Heart left ventricle (tissue), 13 donors: ENCODE data around the gene PARD3B.

Source experiments
- CTCF ChIP-seq, 12 donors: fragments of 200-600 bp; sonication (generic) in 4 of 12; IDR thresholded peaks; one replicate each; pipeline versions ENCODE4 v1.5.0 to v1.8.0; 2018 to 2022; ENCODE audit warnings: antibody characterized with exemption in 12 of 12, mild to moderate bottlenecking in 5 of 12
- POLR2A ChIP-seq, 2 donors: fragments of 450-650 bp; IDR thresholded peaks; one replicate each; pipeline ENCODE4 v1.6.1; 2017; ENCODE audit warnings: antibody characterized with exemption in 2 of 2, mild to moderate bottlenecking in 2 of 2, moderate library complexity in 2 of 2
- donor health status: ischemic (EF 13 %, LVEDD 7.1; RV severe dilation, severe dysfunction).
- donor health status: DM: no; HTN: yes; CAD: no.
- donor health status: DM: no; HTN: no; CAD: no.
- donor health status: ischemic (EF 25% LVEDD 6.9; RV normal size, moderate dysfunction).
- donor health status: ischemic (EF 25% LVEDD 5.7; RV mildly dilated, moderate dysfunction).
- donor health status: ischemic (EF 35%, LVEDD 5.7; RV mildly dilated, moderate dysfunction).
- donor health status: nonischemic (EF 11% LVEDD 7.7; RV severe dilation, severe dysfunction).
- donor health status: DM: yes; HTN: yes; CAD: no.
- donor health status: PGD.
- donor health status: ischemic (EF 29% LVEDD 5.4; RV normal size, mild dysfunction).
- donor health status: nonischemic (EF 23%, LVEDD 6.1; RV moderate dilation, normal function).

DNA sequence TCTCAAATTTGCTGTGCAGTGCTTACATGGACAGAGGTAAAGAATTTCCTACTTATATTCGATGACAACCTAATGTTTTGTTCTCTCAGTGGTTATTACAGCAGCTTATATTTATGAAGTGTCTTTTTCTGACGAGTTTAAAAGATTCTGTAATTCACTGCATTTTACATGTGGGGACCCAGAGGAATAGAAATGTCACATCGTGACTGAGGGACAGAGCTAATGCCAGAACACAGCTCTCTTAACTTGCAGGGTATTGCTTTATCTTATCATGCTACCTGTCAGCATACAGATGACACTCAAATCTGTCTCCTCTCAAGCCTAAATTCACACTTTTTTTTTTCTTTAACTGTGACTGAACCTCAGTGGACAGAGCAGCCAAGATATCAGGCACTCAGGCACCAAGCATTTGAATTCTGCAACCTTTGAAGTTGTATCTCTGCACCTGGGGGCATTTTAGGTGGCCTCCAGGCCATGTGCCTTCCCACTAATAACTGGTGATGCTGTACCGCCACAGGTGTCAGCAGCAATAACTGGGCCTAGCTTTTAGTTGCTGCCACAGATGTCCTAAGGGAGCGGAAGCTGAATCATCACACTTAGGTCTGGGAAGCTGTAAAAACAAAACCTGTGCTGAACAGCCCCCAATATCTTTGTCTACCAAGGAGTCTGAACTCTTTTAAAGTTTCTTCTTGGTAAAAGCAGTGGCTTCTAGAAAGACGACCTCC lies 821.2 kb downstream of the PARD3B start:
- TF ChIP-seq POLR2A (IDR thresholded peaks at IDR 0.05) (no peak), CTCF (IDR thresholded peaks at IDR 0.05) (no peak)
